NCI-H510A treated with DMSO at 0.1 percent for 48 hours (cell line): ENCODE results near the gene ADD3.
A peak's percentile ranks its signal among the peaks of the same experiment; 100 is the strongest.

Experiments
- DNase-seq: peaks from one replicate; lab custom pipeline; 2025; lab: John Stamatoyannopoulos, UW

ADD3 gene

GRCh38 chr10:110068780-110069179 lies 61.0 kb downstream of the ADD3 start:
- no peak for DNase-seq

- DNase-seq: no peak
Observed at GRCh38 chr10:110069502-110069982, 61.8 kb downstream of the ADD3 start.

GRCh38 chr10:110073896-110074295 lies 66.1 kb downstream of the ADD3 start:
- no peak for DNase-seq

- no peak for DNase-seq
Observed at GRCh38 chr10:110074298-110074697, 66.5 kb downstream of the ADD3 start.

- no peak for DNase-seq
Observed at GRCh38 chr10:110074758-110075671, 67.2 kb downstream of the ADD3 start.

- no peak for DNase-seq
Observed at GRCh38 chr10:110075686-110076085, 67.9 kb downstream of the ADD3 start.

GRCh38 chr10:110076559-110077318 lies 69.0 kb downstream of the ADD3 start:
- DNase-seq: no peak

GRCh38 chr10:110077436-110078130 lies 69.8 kb downstream of the ADD3 start:
- DNase-seq: no peak

- DNase-seq: no peak
Observed at GRCh38 chr10:110078317-110078716, 70.5 kb downstream of the ADD3 start.

- DNase-seq: peak; percentile 32
Observed at GRCh38 chr10:110081911-110082310, 74.1 kb downstream of the ADD3 start.

GRCh38 chr10:110083884-110084283 lies 76.1 kb downstream of the ADD3 start:
- DNase-seq: peak; percentile 92

GRCh38 chr10:110087682-110088081 lies 79.9 kb downstream of the ADD3 start:
- DNase-seq: no peak

GRCh38 chr10:110088367-110089104 lies 80.8 kb downstream of the ADD3 start:
- DNase-seq: no peak

GRCh38 chr10:110091830-110092229 lies 84.0 kb downstream of the ADD3 start:
- DNase-seq: no peak

GRCh38 chr10:110093722-110094121 lies 85.9 kb downstream of the ADD3 start:
- no peak for DNase-seq

GRCh38 chr10:110094786-110095185 lies 87.0 kb downstream of the ADD3 start:
- no peak for DNase-seq

GRCh38 chr10:110101464-110102144 lies 93.8 kb downstream of the ADD3 start:
- DNase-seq: no peak

- DNase-seq: no peak
Observed at GRCh38 chr10:110103921-110104461, 96.2 kb downstream of the ADD3 start.

GRCh38 chr10:110105873-110106272 lies 98.1 kb downstream of the ADD3 start:
- no peak for DNase-seq

- DNase-seq: no peak
Observed at GRCh38 chr10:110107430-110107829, 99.6 kb downstream of the ADD3 start.

GRCh38 chr10:110107887-110108286 lies 100.1 kb downstream of the ADD3 start:
- DNase-seq: no peak
